Measurements from ENCODE around the gene MTNR1A.

DNA sequence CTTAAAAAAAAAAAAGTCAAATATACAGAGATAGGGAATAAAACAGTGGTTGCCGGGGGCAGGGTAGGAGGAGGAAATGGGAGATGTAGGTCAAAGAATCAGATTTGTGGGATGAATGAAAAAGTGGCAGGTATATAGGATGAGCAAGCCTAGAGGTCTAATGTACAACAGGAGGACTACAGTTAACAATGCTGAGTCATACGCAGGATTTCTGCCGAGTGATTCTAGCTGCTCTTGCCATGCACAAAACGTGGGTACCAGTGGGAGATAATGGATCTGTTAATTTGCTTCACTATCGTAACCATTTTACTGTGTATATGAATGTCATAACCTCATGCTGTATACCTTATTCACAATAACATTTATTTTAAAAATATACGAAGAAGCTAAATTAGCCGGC lies 10.7 kb upstream of the MTNR1A start:
- TF ChIP-seq POLR2A (IDR thresholded peaks at IDR 0.05), result no peak
- TF ChIP-seq, protein P1, sequence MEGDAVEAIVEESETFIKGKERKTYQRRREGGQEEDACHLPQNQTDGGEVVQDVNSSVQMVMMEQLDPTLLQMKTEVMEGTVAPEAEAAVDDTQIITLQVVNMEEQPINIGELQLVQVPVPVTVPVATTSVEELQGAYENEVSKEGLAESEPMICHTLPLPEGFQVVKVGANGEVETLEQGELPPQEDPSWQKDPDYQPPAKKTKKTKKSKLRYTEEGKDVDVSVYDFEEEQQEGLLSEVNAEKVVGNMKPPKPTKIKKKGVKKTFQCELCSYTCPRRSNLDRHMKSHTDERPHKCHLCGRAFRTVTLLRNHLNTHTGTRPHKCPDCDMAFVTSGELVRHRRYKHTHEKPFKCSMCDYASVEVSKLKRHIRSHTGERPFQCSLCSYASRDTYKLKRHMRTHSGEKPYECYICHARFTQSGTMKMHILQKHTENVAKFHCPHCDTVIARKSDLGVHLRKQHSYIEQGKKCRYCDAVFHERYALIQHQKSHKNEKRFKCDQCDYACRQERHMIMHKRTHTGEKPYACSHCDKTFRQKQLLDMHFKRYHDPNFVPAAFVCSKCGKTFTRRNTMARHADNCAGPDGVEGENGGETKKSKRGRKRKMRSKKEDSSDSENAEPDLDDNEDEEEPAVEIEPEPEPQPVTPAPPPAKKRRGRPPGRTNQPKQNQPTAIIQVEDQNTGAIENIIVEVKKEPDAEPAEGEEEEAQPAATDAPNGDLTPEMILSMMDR (IDR thresholded peaks at IDR 0.05), result no peak

All from thyroid gland (tissue), 4 donors.